IPS-15b (cell line): ENCODE data around the gene HYI.
"Not testable (repeated sequence)": the region's sequence is repeated elsewhere in the genome, so short reads cannot be mapped to it uniquely, and the experiment has no call there.

ENCODE experiments used
- H3K27me3 ChIP-seq: one replicate; pipeline ENCODE4 v1.6.1; 2013; ENCODE audit warnings: low read length; ENCODE audit not compliant: control insufficient read depth, insufficient read depth
- H3K36me3 ChIP-seq: one replicate; pipeline ENCODE4 v1.6.1; 2013; ENCODE audit warnings: low read length; ENCODE audit not compliant: control insufficient read depth, insufficient read depth
- H3K4me1 ChIP-seq: one replicate; pipeline ENCODE4 v1.6.1; 2013; ENCODE audit warnings: mild to moderate bottlenecking, low read length; ENCODE audit not compliant: control insufficient read depth, insufficient read depth
- H3K4me3 ChIP-seq: one replicate; pipeline ENCODE4 v1.5.1; 2013; ENCODE audit warnings: low read depth, low read length
- H3K9ac ChIP-seq: one replicate; pipeline ENCODE4 v1.6.1; 2013; ENCODE audit warnings: low read depth, mild to moderate bottlenecking, low read length
- H3K9me3 ChIP-seq: one replicate; pipeline ENCODE4 v1.6.1; 2013; ENCODE audit warnings: mild to moderate bottlenecking, low read length; ENCODE audit not compliant: control insufficient read depth, insufficient read depth

Gene HYI

GRCh38 chr1:43479414-43479813 is 25.7 kb upstream of the HYI start:
- H3K4me1 ChIP-seq = no peaks in the 10 kb centered on the region
- no peaks in the 10 kb centered on the region for H3K9me3 ChIP-seq
- no peak overlapping the region for H3K9ac ChIP-seq
- H3K36me3 ChIP-seq = no peaks in the 10 kb centered on the region
- no peak overlapping the region for H3K4me3 ChIP-seq
- no peaks in the 10 kb centered on the region for H3K27me3 ChIP-seq

GRCh38 chr1:43477716-43478115 is 24.0 kb upstream of the HYI start:
- no peaks in the 10 kb centered on the region for H3K27me3 ChIP-seq
- H3K36me3 ChIP-seq = no peaks in the 10 kb centered on the region
- H3K4me3 ChIP-seq = no peak overlapping the region
- peaks cover 3% of the 10 kb centered on the region for H3K4me1 ChIP-seq
- no peak overlapping the region for H3K9ac ChIP-seq
- no peaks in the 10 kb centered on the region for H3K9me3 ChIP-seq

GRCh38 chr1:43475611-43476401 is 22.1 kb upstream of the HYI start:
- not testable (repeated sequence) for H3K9ac ChIP-seq, H3K9me3 ChIP-seq, H3K27me3 ChIP-seq, H3K36me3 ChIP-seq, H3K4me3 ChIP-seq, H3K4me1 ChIP-seq

GRCh38 chr1:43473463-43473862 is 19.7 kb upstream of the HYI start:
- Histone ChIP-seq H3K9ac (no peak overlapping the region), H3K4me3 (no peak overlapping the region), H3K9me3 (no peaks in the 10 kb centered on the region), H3K36me3 (no peaks in the 10 kb centered on the region), H3K27me3 (no peaks in the 10 kb centered on the region), H3K4me1 (peaks cover 8% of the 10 kb centered on the region)

GRCh38 chr1:43472463-43473151 is 18.9 kb upstream of the HYI start:
- not testable (repeated sequence) for H3K4me3 ChIP-seq, H3K27me3 ChIP-seq, H3K4me1 ChIP-seq, H3K9ac ChIP-seq, H3K9me3 ChIP-seq, H3K36me3 ChIP-seq

GRCh38 chr1:43472087-43472462 is 18.3 kb upstream of the HYI start:
- Histone ChIP-seq H3K9ac (no peak overlapping the region), H3K4me1 (peaks cover 8% of the 10 kb centered on the region), H3K4me3 (no peak overlapping the region), H3K9me3 (no peaks in the 10 kb centered on the region), H3K36me3 (no peaks in the 10 kb centered on the region), H3K27me3 (no peaks in the 10 kb centered on the region)

GRCh38 chr1:43469932-43470331 is 16.2 kb upstream of the HYI start:
- Histone ChIP-seq H3K4me3 (no peak overlapping the region), H3K4me1 (peaks cover 8% of the 10 kb centered on the region), H3K36me3 (no peaks in the 10 kb centered on the region), H3K27me3 (no peaks in the 10 kb centered on the region), H3K9ac (no peak overlapping the region), H3K9me3 (no peaks in the 10 kb centered on the region)

- Histone ChIP-seq H3K4me1 (peaks cover 8% of the 10 kb centered on the region), H3K9me3 (no peaks in the 10 kb centered on the region), H3K9ac (no peak overlapping the region), H3K27me3 (no peaks in the 10 kb centered on the region), H3K4me3 (no peak overlapping the region), H3K36me3 (no peaks in the 10 kb centered on the region)
These were observed 14.7 kb upstream of the HYI start for GRCh38 chr1:43468414-43468813.

- H3K27me3 ChIP-seq = no peaks in the 10 kb centered on the region
- H3K9ac ChIP-seq = no peak overlapping the region
- no peaks in the 10 kb centered on the region for H3K9me3 ChIP-seq
- H3K4me1 ChIP-seq = no peaks in the 10 kb centered on the region
- peaks cover 3% of the 10 kb centered on the region for H3K36me3 ChIP-seq
- no peak overlapping the region for H3K4me3 ChIP-seq
These were observed 12.7 kb upstream of the HYI start for GRCh38 chr1:43466403-43466802.

GRCh38 chr1:43465505-43466067 is 11.9 kb upstream of the HYI start:
- no peaks in the 10 kb centered on the region for H3K4me1 ChIP-seq
- no peaks in the 10 kb centered on the region for H3K9me3 ChIP-seq
- no peak overlapping the region for H3K4me3 ChIP-seq
- peaks cover 3% of the 10 kb centered on the region for H3K36me3 ChIP-seq
- no peaks in the 10 kb centered on the region for H3K27me3 ChIP-seq
- H3K9ac ChIP-seq = no peak overlapping the region

GRCh38 chr1:43464681-43465504 is 11.2 kb upstream of the HYI start:
- Histone ChIP-seq H3K4me1 (no peaks in the 10 kb centered on the region), H3K9me3 (no peaks in the 10 kb centered on the region), H3K36me3 (peaks cover 3% of the 10 kb centered on the region), H3K9ac (no peak overlapping the region), H3K27me3 (no peaks in the 10 kb centered on the region), H3K4me3 (no peak overlapping the region)
